GM21390 (cell line): ENCODE results near the gene TYW3.

Source experiments
- ATAC-seq: cut with Tn5 transposase; IDR thresholded peaks from one replicate; pipeline ENCODE4 v1.9.1; 2021; ENCODE audit not compliant: unreplicated experiment

Gene TYW3

GRCh38 chr1:74785944-74786343 is 53.0 kb downstream of the TYW3 start:
- ATAC-seq = no peak

DNA sequence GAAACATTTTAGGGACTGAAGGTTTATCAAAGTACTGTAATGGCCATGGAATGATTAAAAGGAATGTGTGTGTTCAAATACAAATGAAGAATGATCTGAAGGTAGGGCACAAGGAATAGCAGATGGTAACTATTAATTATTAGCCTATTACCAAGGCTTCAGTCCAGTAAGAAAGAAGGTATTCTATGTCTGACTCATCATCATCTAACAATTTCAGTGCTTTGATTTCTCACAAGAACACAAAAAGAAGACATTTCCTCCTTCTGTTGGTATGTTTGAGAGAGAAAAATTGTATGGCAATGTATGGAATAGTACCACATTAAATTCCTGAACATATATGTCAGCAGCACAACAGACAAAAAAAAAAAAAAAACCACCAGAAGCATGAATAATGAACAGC is 57.5 kb downstream of the TYW3 start:
- ATAC-seq = no peak

DNA sequence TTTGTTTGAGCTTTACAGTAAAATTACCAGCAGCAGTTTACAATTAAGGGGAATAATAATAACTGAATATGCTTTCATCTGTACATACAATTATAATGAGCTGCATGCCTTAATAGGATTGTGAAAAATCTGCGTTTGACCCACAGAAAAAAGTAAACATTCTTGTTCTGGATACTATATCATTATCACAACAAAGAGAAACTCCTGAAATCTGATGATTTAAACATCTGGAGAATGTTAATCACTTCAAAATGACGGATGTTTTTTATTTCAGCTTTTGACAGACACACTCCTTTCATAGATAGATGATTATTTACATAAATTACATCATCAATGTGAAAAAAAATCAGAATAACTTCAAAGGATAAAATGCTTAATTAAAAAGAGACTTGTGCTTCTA is 58.5 kb downstream of the TYW3 start:
- ATAC-seq = no peak

DNA sequence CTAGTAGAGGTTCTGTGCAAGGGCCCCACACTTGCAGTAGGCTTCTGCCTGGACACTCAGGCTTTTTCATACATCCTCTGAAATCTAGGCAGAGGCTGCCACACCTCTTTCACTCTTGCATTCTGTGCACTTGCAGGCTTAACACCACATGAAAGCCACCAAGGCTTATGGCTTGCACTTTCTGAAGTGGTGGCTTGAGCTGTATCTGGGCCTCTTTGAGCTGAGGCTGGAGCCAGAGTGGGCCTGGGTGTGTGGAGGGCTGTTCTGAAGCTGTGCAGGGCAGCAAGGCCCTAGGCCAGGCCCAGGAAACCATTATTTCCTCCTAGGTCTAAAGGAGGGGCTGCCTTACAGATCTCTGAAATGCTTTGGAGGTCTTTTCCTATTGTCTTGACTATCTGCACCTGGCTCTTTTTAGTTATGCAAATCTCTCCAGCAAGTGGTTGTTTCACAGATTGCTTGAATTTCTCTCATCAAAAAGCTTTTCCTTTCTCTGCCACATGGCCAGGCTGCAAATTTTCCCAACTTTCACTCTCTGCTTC is 66.2 kb downstream of the TYW3 start:
- no peak for ATAC-seq

- ATAC-seq = peak; percentile 60
Observed at GRCh38 chr1:74811436-74812179, 78.7 kb downstream of the TYW3 start.

GRCh38 chr1:74812180-74812541 is 79.2 kb downstream of the TYW3 start:
- ATAC-seq = peak; percentile 94
